SK-N-SH treated with all-trans-retinoic acid at 6 μM for 48 hours (cell line): ENCODE measurements around the gene FOXC1.

Experiments used
- ATAC-seq: fragments of 200-7000 bp; cut with Tn5 transposase; 3 replicates; pipeline ENCODE4 v1.9.1; 2020; ENCODE audit warnings: mild to moderate bottlenecking, moderate library complexity
- ARNTL ChIP-seq: fragments of 450-650 bp; formaldehyde crosslinking; IDR thresholded peaks from 2 replicates; pipeline ENCODE4 v1.5.0; 2020; ENCODE audit warnings: low read depth, mild to moderate bottlenecking, moderate library complexity, borderline replicate concordance
- BACH2 ChIP-seq: fragments of 250-450 bp; sonication (Bioruptor Pico); IDR thresholded peaks from 2 replicates; pipeline ENCODE4 v1.9.0; 2021; ENCODE audit warnings: mild to moderate bottlenecking, borderline replicate concordance
- CREB5 ChIP-seq: fragments of 250-450 bp; sonication (Bioruptor Pico); IDR thresholded peaks from 2 replicates; pipeline ENCODE4 v1.5.1; 2020; ENCODE audit warnings: low read depth, mild to moderate bottlenecking, moderate library complexity
- CSDC2 ChIP-seq: fragments of 250-450 bp; sonication (Bioruptor Pico); IDR thresholded peaks from 2 replicates; pipeline ENCODE4 v1.5.0; 2020; ENCODE audit warnings: mild to moderate bottlenecking, moderate library complexity
- CSRNP3 ChIP-seq: fragments of 250-450 bp; sonication (Bioruptor Pico); IDR thresholded peaks from 2 replicates; pipeline ENCODE4 v1.5.1; 2021; ENCODE audit warnings: mild to moderate bottlenecking, moderate library complexity
- GLIS3 ChIP-seq: fragments of 250-450 bp; sonication (Bioruptor Pico); IDR thresholded peaks from 2 replicates; pipeline ENCODE4 v1.5.0; 2020; ENCODE audit warnings: mild to moderate bottlenecking, moderate library complexity
- PATZ1 ChIP-seq: fragments of 250-450 bp; sonication (Bioruptor Pico); IDR thresholded peaks from 2 replicates; pipeline ENCODE4 v1.8.0; 2020; ENCODE audit warnings: mild to moderate bottlenecking, moderate library complexity, borderline replicate concordance
- PPARA ChIP-seq: fragments of 250-450 bp; sonication (Bioruptor Pico); IDR thresholded peaks from 2 replicates; pipeline ENCODE4 v1.5.0; 2020; ENCODE audit warnings: mild to moderate bottlenecking, borderline replicate concordance
- SNAI2 ChIP-seq: fragments of 250-450 bp; sonication (Bioruptor Pico); IDR thresholded peaks from 2 replicates; pipeline ENCODE4 v1.5.0; 2020; ENCODE audit warnings: mild to moderate bottlenecking, moderate library complexity
- TCF4 ChIP-seq: fragments of 250-450 bp; sonication (Bioruptor Pico); IDR thresholded peaks from 2 replicates; pipeline ENCODE4 v1.8.0; 2021; ENCODE audit warnings: mild to moderate bottlenecking, moderate library complexity, borderline replicate concordance
- TOX ChIP-seq: fragments of 250-450 bp; sonication (Bioruptor Pico); IDR thresholded peaks from 2 replicates; pipeline ENCODE4 v1.8.0; 2021; ENCODE audit warnings: mild to moderate bottlenecking, moderate library complexity, borderline replicate concordance
- TSHZ2 ChIP-seq: fragments of 250-450 bp; sonication (Bioruptor Pico); IDR thresholded peaks from 2 replicates; pipeline ENCODE4 v1.5.0; 2020; ENCODE audit warnings: mild to moderate bottlenecking, moderate library complexity
- ZFP3 ChIP-seq: fragments of 250-450 bp; sonication (Bioruptor Pico); IDR thresholded peaks from 2 replicates; pipeline ENCODE4 v1.5.0; 2020; ENCODE audit warnings: mild to moderate bottlenecking, moderate library complexity
- ZFP30 ChIP-seq: fragments of 450-650 bp; formaldehyde crosslinking; IDR thresholded peaks from 2 replicates; pipeline ENCODE4 v1.5.0; 2022; ENCODE audit warnings: mild to moderate bottlenecking, moderate library complexity
- ZNF565 ChIP-seq: fragments of 450-650 bp; formaldehyde crosslinking; conservative IDR thresholded peaks from 2 replicates; pipeline ENCODE4 v1.5.0; 2020; ENCODE audit warnings: low read depth, mild to moderate bottlenecking, moderate library complexity
- ZNF70 ChIP-seq: fragments of 450-650 bp; formaldehyde crosslinking; IDR thresholded peaks from 2 replicates; pipeline ENCODE4 v1.5.0; 2020; ENCODE audit warnings: mild to moderate bottlenecking, moderate library complexity
- ZNF8 ChIP-seq: fragments of 450-650 bp; formaldehyde crosslinking; IDR thresholded peaks from 2 replicates; pipeline ENCODE4 v1.5.0; 2020; ENCODE audit warnings: mild to moderate bottlenecking, moderate library complexity

FOXC1 gene

GRCh38 chr6:1652842-1653241, 43.1 kb downstream of the FOXC1 start:
- no peak for ATAC-seq
- TF ChIP-seq ZFP3 (CRISPR knock-in tag) = no peak
- no peak for TF ChIP-seq ARNTL (CRISPR knock-in tag)

- no peak for TF ChIP-seq GLIS3 (CRISPR knock-in tag)
- no peak for TF ChIP-seq TOX (CRISPR knock-in tag)
- no peak for TF ChIP-seq ZFP3 (CRISPR knock-in tag)
- TF ChIP-seq ZNF8 (CRISPR knock-in tag) = no peak
- no peak for TF ChIP-seq TSHZ2 (CRISPR knock-in tag)
- no peak for TF ChIP-seq CSRNP3
- no peak for TF ChIP-seq PATZ1 (CRISPR knock-in tag)
- no peak for TF ChIP-seq CSDC2 (CRISPR knock-in tag)
- TF ChIP-seq ZNF70 = no peak
- no peak for TF ChIP-seq ZNF565 (CRISPR knock-in tag)
- ATAC-seq = no peak
Measured at GRCh38 chr6:1654054-1654453, 44.3 kb downstream of the FOXC1 start.

GRCh38 chr6:1657116-1657770, 47.5 kb downstream of the FOXC1 start:
- ATAC-seq = no peak; the same call in 2 of the 3 replicates
- TF ChIP-seq PPARA (CRISPR knock-in tag) (no peak), ZNF565 (CRISPR knock-in tag) (no peak), ZNF8 (CRISPR knock-in tag) (no peak), CREB5 (CRISPR knock-in tag) (no peak), TCF4 (CRISPR knock-in tag) (no peak), TSHZ2 (CRISPR knock-in tag) (no peak), GLIS3 (CRISPR knock-in tag) (no peak), PATZ1 (CRISPR knock-in tag) (no peak), BACH2 (CRISPR knock-in tag) (no peak), ZFP3 (CRISPR knock-in tag) (no peak), CSDC2 (CRISPR knock-in tag) (no peak), SNAI2 (CRISPR knock-in tag) (no peak), CSRNP3 (no peak), ARNTL (CRISPR knock-in tag) (no peak), ZFP30 (CRISPR knock-in tag) (no peak), TOX (CRISPR knock-in tag) (no peak)
